Measurements from ENCODE around the gene ROPN1L.
"Not testable (repeated sequence)": the region's sequence is repeated elsewhere in the genome, so short reads cannot be mapped to it uniquely, and the experiment has no call there.

ROPN1L gene

GRCh38 chr5:10441083-10441991, at the start of gene ROPN1L:
ROPN1L (plus strand) TSS chr5:10441879; CDS start chr5:10442168, 289 bp downstream.
- peak within 1 kb of the TSS; percentile 68 for H3K4me3 ChIP-seq (replicated peaks; ENCODE audit: low read depth, low read length)
- no peak for TF ChIP-seq CTCF (IDR thresholded peaks at IDR 0.05; ENCODE audit: low read length, missing control alignments)
- peak; percentile 84 for DNase-seq (ENCODE audit: low read depth)

GRCh38 chr5:10392567-10393328, 48.9 kb upstream of the ROPN1L start:
- peak; percentile 35 for DNase-seq (ENCODE audit: low read depth)
- not testable (repeated sequence) for H3K4me3 ChIP-seq (replicated peaks; ENCODE audit: low read depth, low read length)

GRCh38 chr5:10393491-10393890, 48.2 kb upstream of the ROPN1L start:
- H3K4me3 ChIP-seq (replicated peaks; ENCODE audit: low read depth, low read length), result no peak overlapping the region
- TF ChIP-seq CTCF (IDR thresholded peaks at IDR 0.05; ENCODE audit: low read length, missing control alignments), result no peak
- peak; percentile 22 for DNase-seq (ENCODE audit: low read depth)

GRCh38 chr5:10396552-10396951, 45.1 kb upstream of the ROPN1L start:
- TF ChIP-seq CTCF (IDR thresholded peaks at IDR 0.05; ENCODE audit: low read length, missing control alignments), result no peak
- H3K4me3 ChIP-seq (replicated peaks; ENCODE audit: low read depth, low read length), result no peak overlapping the region
- DNase-seq (ENCODE audit: low read depth), result no peak

GRCh38 chr5:10399839-10400238, 41.8 kb upstream of the ROPN1L start:
- no peak for TF ChIP-seq CTCF (IDR thresholded peaks at IDR 0.05; ENCODE audit: low read length, missing control alignments)
- DNase-seq (ENCODE audit: low read depth), result no peak
- H3K4me3 ChIP-seq (replicated peaks; ENCODE audit: low read depth, low read length), result no peak overlapping the region

- no peak for DNase-seq (ENCODE audit: low read depth)
- no peak for TF ChIP-seq CTCF (IDR thresholded peaks at IDR 0.05; ENCODE audit: low read length, missing control alignments)
- H3K4me3 ChIP-seq (replicated peaks; ENCODE audit: low read depth, low read length), result no peak overlapping the region
Measured at GRCh38 chr5:10400411-10400810, 41.3 kb upstream of the ROPN1L start.

- no peak for TF ChIP-seq CTCF (IDR thresholded peaks at IDR 0.05; ENCODE audit: low read length, missing control alignments)
- peak; percentile 83 for DNase-seq (ENCODE audit: low read depth)
- H3K4me3 ChIP-seq (replicated peaks; ENCODE audit: low read depth, low read length), result no peak overlapping the region
Measured at GRCh38 chr5:10400831-10401230, 40.8 kb upstream of the ROPN1L start.

Data from fibroblast of pulmonary artery (primary cell).